Measurements from ENCODE around the gene CLTA.

DNA sequence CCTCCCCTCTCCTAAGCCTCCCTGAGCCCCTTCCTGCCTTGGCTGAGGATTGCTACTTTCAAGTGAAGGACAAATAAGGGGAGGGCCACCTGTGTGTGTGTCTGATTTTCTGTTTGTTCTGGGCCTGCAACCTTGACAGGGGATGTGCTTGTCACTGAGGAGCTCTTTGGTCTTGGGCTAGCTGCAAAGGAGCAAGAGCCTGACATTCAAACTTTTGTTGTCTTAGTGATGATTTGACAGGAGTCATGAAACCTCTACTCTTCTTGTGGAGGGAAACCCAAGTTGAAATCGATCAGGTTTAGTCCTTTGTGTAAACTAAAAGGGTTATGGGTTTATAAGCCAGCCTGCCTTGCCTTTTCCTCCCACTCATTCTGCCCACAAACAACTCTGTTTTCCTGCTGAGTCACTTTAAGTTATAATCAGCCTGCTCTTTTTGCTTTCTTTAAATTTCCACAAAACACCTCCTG lies 16.9 kb downstream of the CLTA start:
- no peak for TF ChIP-seq EZH2 (IDR thresholded peaks at IDR 0.05; ENCODE audit: low read depth)
- TF ChIP-seq, protein P1, sequence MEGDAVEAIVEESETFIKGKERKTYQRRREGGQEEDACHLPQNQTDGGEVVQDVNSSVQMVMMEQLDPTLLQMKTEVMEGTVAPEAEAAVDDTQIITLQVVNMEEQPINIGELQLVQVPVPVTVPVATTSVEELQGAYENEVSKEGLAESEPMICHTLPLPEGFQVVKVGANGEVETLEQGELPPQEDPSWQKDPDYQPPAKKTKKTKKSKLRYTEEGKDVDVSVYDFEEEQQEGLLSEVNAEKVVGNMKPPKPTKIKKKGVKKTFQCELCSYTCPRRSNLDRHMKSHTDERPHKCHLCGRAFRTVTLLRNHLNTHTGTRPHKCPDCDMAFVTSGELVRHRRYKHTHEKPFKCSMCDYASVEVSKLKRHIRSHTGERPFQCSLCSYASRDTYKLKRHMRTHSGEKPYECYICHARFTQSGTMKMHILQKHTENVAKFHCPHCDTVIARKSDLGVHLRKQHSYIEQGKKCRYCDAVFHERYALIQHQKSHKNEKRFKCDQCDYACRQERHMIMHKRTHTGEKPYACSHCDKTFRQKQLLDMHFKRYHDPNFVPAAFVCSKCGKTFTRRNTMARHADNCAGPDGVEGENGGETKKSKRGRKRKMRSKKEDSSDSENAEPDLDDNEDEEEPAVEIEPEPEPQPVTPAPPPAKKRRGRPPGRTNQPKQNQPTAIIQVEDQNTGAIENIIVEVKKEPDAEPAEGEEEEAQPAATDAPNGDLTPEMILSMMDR (conservative IDR thresholded peaks at IDR 0.05): no peak

Data from PC-9 (cell line).